HG03469 (cell line): Measurements from ENCODE around the gene DUSP6.

Source experiments
- ATAC-seq: cut with Tn5 transposase; IDR thresholded peaks from one replicate; pipeline ENCODE4 v1.9.1; 2021; ENCODE audit warnings: mild to moderate bottlenecking, moderate library complexity, moderate number of reproducible peaks; ENCODE audit not compliant: unreplicated experiment

Gene DUSP6

GRCh38 chr12:89376202-89376529, 23.9 kb upstream of the DUSP6 start:
- ATAC-seq = no peak

GRCh38 chr12:89373763-89374572, 21.7 kb upstream of the DUSP6 start:
- no peak for ATAC-seq

- no peak for ATAC-seq
Measured at GRCh38 chr12:89372584-89373370, 20.5 kb upstream of the DUSP6 start.

GRCh38 chr12:89370850-89371249, 18.5 kb upstream of the DUSP6 start:
- no peak for ATAC-seq

- no peak for ATAC-seq
Measured at GRCh38 chr12:89370421-89370831, 18.1 kb upstream of the DUSP6 start.

- no peak for ATAC-seq
Measured at GRCh38 chr12:89369166-89369565, 16.9 kb upstream of the DUSP6 start.

GRCh38 chr12:89368391-89368790, 16.1 kb upstream of the DUSP6 start:
- no peak for ATAC-seq

- no peak for ATAC-seq
Measured at GRCh38 chr12:89366676-89367364, 14.5 kb upstream of the DUSP6 start.

- ATAC-seq = no peak
Measured at GRCh38 chr12:89364631-89365030, 12.3 kb upstream of the DUSP6 start.

GRCh38 chr12:89364058-89364457, 11.8 kb upstream of the DUSP6 start:
- ATAC-seq = no peak

GRCh38 chr12:89363582-89363981, 11.3 kb upstream of the DUSP6 start:
- no peak for ATAC-seq

GRCh38 chr12:89363084-89363483, 10.8 kb upstream of the DUSP6 start:
- ATAC-seq = no peak

- no peak for ATAC-seq
Measured at GRCh38 chr12:89359615-89360014, 7.3 kb upstream of the DUSP6 start.

GRCh38 chr12:89358805-89359204, 6.5 kb upstream of the DUSP6 start:
- no peak for ATAC-seq

GRCh38 chr12:89357297-89357730, 5.0 kb upstream of the DUSP6 start:
- no peak for ATAC-seq

GRCh38 chr12:89356069-89356665, 3.9 kb upstream of the DUSP6 start:
- no peak for ATAC-seq

GRCh38 chr12:89355243-89356068, 3.2 kb upstream of the DUSP6 start:
- ATAC-seq = no peak

GRCh38 chr12:89354612-89355067, 2.3 kb upstream of the DUSP6 start:
- ATAC-seq = no peak

- ATAC-seq = no peak
Measured at GRCh38 chr12:89353823-89354611, 1.7 kb upstream of the DUSP6 start.
